Measurements from ENCODE around the gene STYK1.

STYK1 gene

DNA sequence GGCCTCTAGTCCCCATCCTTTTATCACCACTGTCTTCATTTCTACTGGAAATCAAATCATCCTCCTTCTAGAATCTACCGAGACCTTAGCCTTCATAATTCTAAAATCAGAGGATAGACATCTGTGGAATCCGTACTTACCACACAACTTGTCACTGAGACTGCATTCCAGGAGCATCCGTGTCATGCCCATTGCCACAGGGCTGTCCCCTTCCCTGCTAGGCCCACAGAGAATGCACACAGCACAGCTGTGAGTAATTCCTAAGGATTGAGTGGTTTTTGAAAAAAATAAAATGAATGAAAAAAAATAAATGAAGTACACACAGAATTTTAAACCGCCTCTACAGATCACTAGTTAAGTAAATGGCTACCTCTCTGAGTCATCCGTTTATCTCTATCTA is 39.4 kb downstream of the STYK1 start:
- Histone ChIP-seq H3K9ac (ENCODE audit: low read length in 5 of 5) (no peak overlapping the region), H3K4me3 (ENCODE audit: low read depth in 1 of 5, low read length in 5 of 5) (no peak overlapping the region), H3K4me1 (ENCODE audit: control insufficient read depth in 5 of 5, insufficient read depth in 5 of 5, low read length in 5 of 5) (peaks cover 0 to 9% (median 5%) of the 10 kb centered on the region in 5 donors), H3K36me3 (ENCODE audit: control insufficient read depth in 5 of 5, insufficient read depth in 5 of 5, low read length in 5 of 5) (no peaks in the 10 kb centered on the region), H3K27me3 (ENCODE audit: control insufficient read depth in 5 of 5, insufficient read depth in 4 of 5, low read length in 5 of 5) (no peaks in the 10 kb centered on the region), H3K9me3 (ENCODE audit: control insufficient read depth in 5 of 5, low read length in 5 of 5) (no peaks in the 10 kb centered on the region), H3K27ac (ENCODE audit: low read depth, low read length) (no peak overlapping the region)

GRCh38 chr12:10633541-10633940 is 40.3 kb downstream of the STYK1 start:
- Histone ChIP-seq H3K36me3 (ENCODE audit: control insufficient read depth in 5 of 5, insufficient read depth in 5 of 5, low read length in 5 of 5) (no peaks in the 10 kb centered on the region), H3K4me3 (ENCODE audit: low read depth in 1 of 5, low read length in 5 of 5) (no peak overlapping the region), H3K9me3 (ENCODE audit: control insufficient read depth in 5 of 5, low read length in 5 of 5) (no peaks in the 10 kb centered on the region), H3K9ac (ENCODE audit: low read length in 5 of 5) (no peak overlapping the region), H3K27ac (ENCODE audit: low read depth, low read length) (no peak overlapping the region), H3K4me1 (ENCODE audit: control insufficient read depth in 5 of 5, insufficient read depth in 5 of 5, low read length in 5 of 5) (peaks cover 0 to 9% (median 5%) of the 10 kb centered on the region in 5 donors), H3K27me3 (ENCODE audit: control insufficient read depth in 5 of 5, insufficient read depth in 4 of 5, low read length in 5 of 5) (no peaks in the 10 kb centered on the region)

DNA sequence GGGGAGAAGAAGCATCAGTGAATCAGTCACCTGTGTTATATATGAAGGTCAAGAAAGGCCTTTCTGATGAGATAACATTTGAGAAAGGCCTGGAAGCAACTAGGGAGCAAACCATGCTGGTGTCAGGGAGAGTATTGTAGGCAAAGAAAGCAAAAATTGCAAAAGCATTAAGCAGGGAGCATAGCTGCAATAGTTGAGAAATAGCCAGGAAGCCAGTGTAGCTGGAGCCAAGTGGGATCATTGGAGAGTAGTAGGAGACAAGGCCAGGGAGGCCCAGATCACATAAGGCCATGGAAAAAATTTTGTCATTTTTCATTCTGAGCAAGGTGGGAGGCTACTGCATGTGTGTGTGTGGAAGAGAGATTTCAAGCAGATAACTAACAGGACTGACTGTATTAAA is 41.6 kb downstream of the STYK1 start:
- Histone ChIP-seq H3K4me1 (ENCODE audit: control insufficient read depth in 5 of 5, insufficient read depth in 5 of 5, low read length in 5 of 5) (peaks cover 0 to 9% (median 5%) of the 10 kb centered on the region in 5 donors), H3K27ac (ENCODE audit: low read depth, low read length) (no peak overlapping the region), H3K9ac (ENCODE audit: low read length in 5 of 5) (no peak overlapping the region), H3K36me3 (ENCODE audit: control insufficient read depth in 5 of 5, insufficient read depth in 5 of 5, low read length in 5 of 5) (no peaks in the 10 kb centered on the region), H3K27me3 (ENCODE audit: control insufficient read depth in 5 of 5, insufficient read depth in 4 of 5, low read length in 5 of 5) (no peaks in the 10 kb centered on the region), H3K4me3 (ENCODE audit: low read depth in 1 of 5, low read length in 5 of 5) (no peak overlapping the region), H3K9me3 (ENCODE audit: control insufficient read depth in 5 of 5, low read length in 5 of 5) (no peaks in the 10 kb centered on the region)

DNA sequence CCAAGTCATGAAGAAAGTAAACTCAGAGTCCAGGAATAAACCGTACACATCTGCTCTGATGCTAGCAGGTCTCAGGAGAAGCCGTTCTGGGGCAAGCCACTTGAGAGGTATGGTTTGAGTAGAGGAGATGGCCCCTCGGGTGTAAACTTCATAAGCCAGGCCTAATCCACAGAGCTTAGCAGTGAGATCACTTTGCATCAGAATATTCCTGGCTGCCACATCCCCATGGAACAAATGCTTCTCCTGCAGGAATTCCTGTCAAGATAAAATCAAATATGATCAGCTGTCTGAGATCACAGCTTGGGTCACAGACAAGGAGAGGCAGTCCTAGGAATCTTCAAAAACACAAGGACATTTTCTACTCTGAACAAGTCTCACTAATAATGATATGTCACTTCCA is 49.2 kb downstream of the STYK1 start:
- no peaks in the 10 kb centered on the region for H3K4me1 ChIP-seq (ENCODE audit: control insufficient read depth in 5 of 5, insufficient read depth in 5 of 5, low read length in 5 of 5)
- peaks cover 0 to 7% (median 3%) of the 10 kb centered on the region in 5 donors for H3K27me3 ChIP-seq (ENCODE audit: control insufficient read depth in 5 of 5, insufficient read depth in 4 of 5, low read length in 5 of 5)
- H3K27ac ChIP-seq (ENCODE audit: low read depth, low read length), result no peak overlapping the region
- no peak overlapping the region for H3K9ac ChIP-seq (ENCODE audit: low read length in 5 of 5)
- no peaks in the 10 kb centered on the region for H3K9me3 ChIP-seq (ENCODE audit: control insufficient read depth in 5 of 5, low read length in 5 of 5)
- H3K4me3 ChIP-seq (ENCODE audit: low read depth in 1 of 5, low read length in 5 of 5), result no peak overlapping the region
- H3K36me3 ChIP-seq (ENCODE audit: control insufficient read depth in 5 of 5, insufficient read depth in 5 of 5, low read length in 5 of 5), result no peaks in the 10 kb centered on the region

GRCh38 chr12:10623131-10623530 is 50.7 kb downstream of the STYK1 start:
- Histone ChIP-seq H3K4me1 (ENCODE audit: control insufficient read depth in 5 of 5, insufficient read depth in 5 of 5, low read length in 5 of 5) (no peaks in the 10 kb centered on the region), H3K27me3 (ENCODE audit: control insufficient read depth in 5 of 5, insufficient read depth in 4 of 5, low read length in 5 of 5) (peaks cover 0 to 13% (median 3%) of the 10 kb centered on the region in 5 donors), H3K4me3 (ENCODE audit: low read depth in 1 of 5, low read length in 5 of 5) (no peak overlapping the region), H3K9ac (ENCODE audit: low read length in 5 of 5) (no peak overlapping the region), H3K9me3 (ENCODE audit: control insufficient read depth in 5 of 5, low read length in 5 of 5) (no peaks in the 10 kb centered on the region), H3K27ac (ENCODE audit: low read depth, low read length) (no peak overlapping the region), H3K36me3 (ENCODE audit: control insufficient read depth in 5 of 5, insufficient read depth in 5 of 5, low read length in 5 of 5) (no peaks in the 10 kb centered on the region)

GRCh38 chr12:10621278-10621677 is 52.6 kb downstream of the STYK1 start:
- Histone ChIP-seq H3K27ac (ENCODE audit: low read depth, low read length) (no peak overlapping the region), H3K9me3 (ENCODE audit: control insufficient read depth in 5 of 5, low read length in 5 of 5) (no peaks in the 10 kb centered on the region), H3K27me3 (ENCODE audit: control insufficient read depth in 5 of 5, insufficient read depth in 4 of 5, low read length in 5 of 5) (peaks cover 0 to 13% (median 3%) of the 10 kb centered on the region in 5 donors), H3K4me3 (ENCODE audit: low read depth in 1 of 5, low read length in 5 of 5) (no peak overlapping the region), H3K36me3 (ENCODE audit: control insufficient read depth in 5 of 5, insufficient read depth in 5 of 5, low read length in 5 of 5) (no peaks in the 10 kb centered on the region), H3K9ac (ENCODE audit: low read length in 5 of 5) (no peak overlapping the region), H3K4me1 (ENCODE audit: control insufficient read depth in 5 of 5, insufficient read depth in 5 of 5, low read length in 5 of 5) (no peaks in the 10 kb centered on the region)

DNA sequence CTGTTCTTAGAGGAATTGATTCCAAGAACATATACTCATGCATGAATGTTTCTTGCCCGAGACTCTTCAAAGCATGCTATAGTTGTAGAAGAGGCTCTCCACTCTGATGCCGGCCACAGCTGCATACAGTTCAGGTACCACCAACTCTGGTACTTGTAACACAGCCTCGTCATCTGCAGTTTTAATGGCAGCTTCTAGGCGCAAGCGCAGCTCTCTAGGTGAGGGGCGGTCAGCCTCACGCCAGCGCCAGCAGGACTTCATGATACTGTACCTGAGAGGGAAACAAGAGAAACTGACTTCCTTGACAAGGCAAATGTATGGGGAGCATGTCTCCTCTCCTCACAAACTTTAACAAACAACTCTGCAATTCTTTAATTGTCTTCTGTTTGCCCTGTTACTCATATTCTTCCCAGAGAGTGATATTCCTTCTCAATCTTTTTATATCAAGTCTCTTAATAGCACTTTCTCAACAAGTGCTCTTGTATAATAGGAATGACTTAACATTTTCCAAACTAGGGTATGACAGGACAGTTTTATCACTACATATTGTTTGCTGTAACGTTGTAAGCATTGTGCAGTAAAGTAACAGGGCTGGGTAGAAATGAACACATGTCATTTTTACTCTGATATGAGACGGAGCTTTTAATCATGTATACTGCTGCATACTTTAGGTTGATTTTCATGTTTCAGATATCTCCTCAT is 53.6 kb downstream of the STYK1 start:
- no peaks in the 10 kb centered on the region for H3K36me3 ChIP-seq (ENCODE audit: control insufficient read depth in 5 of 5, insufficient read depth in 5 of 5, low read length in 5 of 5)
- no peaks in the 10 kb centered on the region for H3K4me1 ChIP-seq (ENCODE audit: control insufficient read depth in 5 of 5, insufficient read depth in 5 of 5, low read length in 5 of 5)
- H3K27me3 ChIP-seq (ENCODE audit: control insufficient read depth in 5 of 5, insufficient read depth in 4 of 5, low read length in 5 of 5), result peaks cover 0 to 13% (median 3%) of the 10 kb centered on the region in 5 donors
- H3K4me3 ChIP-seq (ENCODE audit: low read depth in 1 of 5, low read length in 5 of 5), result no peak overlapping the region
- H3K9me3 ChIP-seq (ENCODE audit: control insufficient read depth in 5 of 5, low read length in 5 of 5), result no peaks in the 10 kb centered on the region
- no peak overlapping the region for H3K27ac ChIP-seq (ENCODE audit: low read depth, low read length)
- H3K9ac ChIP-seq (ENCODE audit: low read length in 5 of 5), result no peak overlapping the region

- no peaks in the 10 kb centered on the region for H3K36me3 ChIP-seq (ENCODE audit: control insufficient read depth in 5 of 5, insufficient read depth in 5 of 5, low read length in 5 of 5)
- no peak overlapping the region for H3K4me3 ChIP-seq (ENCODE audit: low read depth in 1 of 5, low read length in 5 of 5)
- H3K4me1 ChIP-seq (ENCODE audit: control insufficient read depth in 5 of 5, insufficient read depth in 5 of 5, low read length in 5 of 5), result peaks cover 0 to 6% (median 5%) of the 10 kb centered on the region in 5 donors
- peaks cover 0 to 13% (median 3%) of the 10 kb centered on the region in 5 donors for H3K27me3 ChIP-seq (ENCODE audit: control insufficient read depth in 5 of 5, insufficient read depth in 4 of 5, low read length in 5 of 5)
- H3K27ac ChIP-seq (ENCODE audit: low read depth, low read length), result no peak overlapping the region
- H3K9me3 ChIP-seq (ENCODE audit: control insufficient read depth in 5 of 5, low read length in 5 of 5), result no peaks in the 10 kb centered on the region
- no peak overlapping the region for H3K9ac ChIP-seq (ENCODE audit: low read length in 5 of 5)
Measured at GRCh38 chr12:10618338-10618987, 55.4 kb downstream of the STYK1 start.

- H3K27ac ChIP-seq (ENCODE audit: low read depth, low read length), result no peak overlapping the region
- peaks cover 0 to 9% (median 7%) of the 10 kb centered on the region in 5 donors for H3K4me1 ChIP-seq (ENCODE audit: control insufficient read depth in 5 of 5, insufficient read depth in 5 of 5, low read length in 5 of 5)
- H3K27me3 ChIP-seq (ENCODE audit: control insufficient read depth in 5 of 5, insufficient read depth in 4 of 5, low read length in 5 of 5), result peaks cover 0 to 13% (median 3%) of the 10 kb centered on the region in 5 donors
- no peak overlapping the region for H3K4me3 ChIP-seq (ENCODE audit: low read depth in 1 of 5, low read length in 5 of 5)
- no peaks in the 10 kb centered on the region for H3K9me3 ChIP-seq (ENCODE audit: control insufficient read depth in 5 of 5, low read length in 5 of 5)
- no peaks in the 10 kb centered on the region for H3K36me3 ChIP-seq (ENCODE audit: control insufficient read depth in 5 of 5, insufficient read depth in 5 of 5, low read length in 5 of 5)
- H3K9ac ChIP-seq (ENCODE audit: low read length in 5 of 5), result no peak overlapping the region
Measured at GRCh38 chr12:10617863-10618262, 56.0 kb downstream of the STYK1 start.

DNA sequence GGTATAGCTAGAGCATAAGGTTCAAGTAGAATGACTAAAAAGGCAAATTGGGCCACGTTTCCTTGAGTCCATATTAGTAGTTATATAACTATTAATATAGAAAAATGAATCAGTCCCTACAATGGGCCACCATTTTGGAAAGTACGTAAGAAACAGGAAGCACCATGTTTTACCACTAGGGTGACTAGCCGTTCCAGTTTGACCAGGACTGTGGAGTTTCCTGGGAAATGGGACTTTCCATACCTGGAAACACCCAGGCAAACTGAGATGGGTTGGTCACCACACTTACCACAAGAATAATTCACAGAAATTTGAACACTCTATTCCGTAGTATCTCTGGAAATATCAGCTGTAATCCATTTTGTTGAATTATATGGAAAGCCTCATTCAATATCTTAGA is 58.3 kb downstream of the STYK1 start:
- no peaks in the 10 kb centered on the region for H3K9me3 ChIP-seq (ENCODE audit: control insufficient read depth in 5 of 5, low read length in 5 of 5)
- no peaks in the 10 kb centered on the region for H3K36me3 ChIP-seq (ENCODE audit: control insufficient read depth in 5 of 5, insufficient read depth in 5 of 5, low read length in 5 of 5)
- peaks cover 3 to 20% (median 19%) of the 10 kb centered on the region in 5 donors for H3K4me1 ChIP-seq (ENCODE audit: control insufficient read depth in 5 of 5, insufficient read depth in 5 of 5, low read length in 5 of 5)
- no peak overlapping the region for H3K4me3 ChIP-seq (ENCODE audit: low read depth in 1 of 5, low read length in 5 of 5)
- H3K9ac ChIP-seq (ENCODE audit: low read length in 5 of 5), result no peak overlapping the region
- peaks cover 0 to 13% (median 3%) of the 10 kb centered on the region in 5 donors for H3K27me3 ChIP-seq (ENCODE audit: control insufficient read depth in 5 of 5, insufficient read depth in 4 of 5, low read length in 5 of 5)
- no peak overlapping the region for H3K27ac ChIP-seq (ENCODE audit: low read depth, low read length)
